ENCODE measurements around the gene BNIP3.
"Not testable (repeated sequence)": the region's sequence is repeated elsewhere in the genome, so short reads cannot be mapped to it uniquely, and the experiment has no call there.

Gene BNIP3

GRCh38 chr10:131959841-131960240 is 21.9 kb downstream of the BNIP3 start:
- Histone ChIP-seq H3K79me2 (ENCODE audit: low read length) (no peaks in the 10 kb centered on the region), H3K27ac (ENCODE audit: low read length) (no peak overlapping the region), H3K27me3 (ENCODE audit: low read depth, low read length) (no peaks in the 10 kb centered on the region), H3K9me3 (ENCODE audit: insufficient read depth, low read length) (no peaks in the 10 kb centered on the region), H3K4me1 (ENCODE audit: low read length) (no peaks in the 10 kb centered on the region), H3K4me2 (ENCODE audit: low read length) (no peak overlapping the region), H3K36me3 (replicated peaks; ENCODE audit: low read depth, low read length) (peaks cover 21% of the 10 kb centered on the region), H3K4me3 (ENCODE audit: low read length) (no peak overlapping the region), H3K9ac (ENCODE audit: low read length) (no peak overlapping the region), H4K20me1 (ENCODE audit: insufficient read depth, low read length) (no peaks in the 10 kb centered on the region), H2AFZ (ENCODE audit: low read depth, low read length) (no peak overlapping the region)
- TF ChIP-seq EZH2phosphoT487 (IDR thresholded peaks at IDR 0.05; ENCODE audit: low read depth) = no peak
- TF ChIP-seq, protein P1, sequence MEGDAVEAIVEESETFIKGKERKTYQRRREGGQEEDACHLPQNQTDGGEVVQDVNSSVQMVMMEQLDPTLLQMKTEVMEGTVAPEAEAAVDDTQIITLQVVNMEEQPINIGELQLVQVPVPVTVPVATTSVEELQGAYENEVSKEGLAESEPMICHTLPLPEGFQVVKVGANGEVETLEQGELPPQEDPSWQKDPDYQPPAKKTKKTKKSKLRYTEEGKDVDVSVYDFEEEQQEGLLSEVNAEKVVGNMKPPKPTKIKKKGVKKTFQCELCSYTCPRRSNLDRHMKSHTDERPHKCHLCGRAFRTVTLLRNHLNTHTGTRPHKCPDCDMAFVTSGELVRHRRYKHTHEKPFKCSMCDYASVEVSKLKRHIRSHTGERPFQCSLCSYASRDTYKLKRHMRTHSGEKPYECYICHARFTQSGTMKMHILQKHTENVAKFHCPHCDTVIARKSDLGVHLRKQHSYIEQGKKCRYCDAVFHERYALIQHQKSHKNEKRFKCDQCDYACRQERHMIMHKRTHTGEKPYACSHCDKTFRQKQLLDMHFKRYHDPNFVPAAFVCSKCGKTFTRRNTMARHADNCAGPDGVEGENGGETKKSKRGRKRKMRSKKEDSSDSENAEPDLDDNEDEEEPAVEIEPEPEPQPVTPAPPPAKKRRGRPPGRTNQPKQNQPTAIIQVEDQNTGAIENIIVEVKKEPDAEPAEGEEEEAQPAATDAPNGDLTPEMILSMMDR (IDR thresholded peaks at IDR 0.05; ENCODE audit: low read depth, low read length) = no peak

- Histone ChIP-seq H3K9me3 (ENCODE audit: insufficient read depth, low read length) (no peaks in the 10 kb centered on the region), H3K27ac (ENCODE audit: low read length) (no peak overlapping the region), H3K9ac (ENCODE audit: low read length) (no peak overlapping the region), H4K20me1 (ENCODE audit: insufficient read depth, low read length) (no peaks in the 10 kb centered on the region), H3K4me3 (ENCODE audit: low read length) (no peak overlapping the region), H2AFZ (ENCODE audit: low read depth, low read length) (no peak overlapping the region), H3K79me2 (ENCODE audit: low read length) (no peaks in the 10 kb centered on the region), H3K4me2 (ENCODE audit: low read length) (no peak overlapping the region), H3K4me1 (ENCODE audit: low read length) (no peaks in the 10 kb centered on the region), H3K27me3 (ENCODE audit: low read depth, low read length) (no peaks in the 10 kb centered on the region), H3K36me3 (replicated peaks; ENCODE audit: low read depth, low read length) (peaks cover 25% of the 10 kb centered on the region)
- TF ChIP-seq, protein P1 (IDR thresholded peaks at IDR 0.05; ENCODE audit: low read depth, low read length) = no peak
- no peak for TF ChIP-seq EZH2phosphoT487 (IDR thresholded peaks at IDR 0.05; ENCODE audit: low read depth)
Measured at GRCh38 chr10:131955591-131956340, 26.0 kb downstream of the BNIP3 start.

DNA sequence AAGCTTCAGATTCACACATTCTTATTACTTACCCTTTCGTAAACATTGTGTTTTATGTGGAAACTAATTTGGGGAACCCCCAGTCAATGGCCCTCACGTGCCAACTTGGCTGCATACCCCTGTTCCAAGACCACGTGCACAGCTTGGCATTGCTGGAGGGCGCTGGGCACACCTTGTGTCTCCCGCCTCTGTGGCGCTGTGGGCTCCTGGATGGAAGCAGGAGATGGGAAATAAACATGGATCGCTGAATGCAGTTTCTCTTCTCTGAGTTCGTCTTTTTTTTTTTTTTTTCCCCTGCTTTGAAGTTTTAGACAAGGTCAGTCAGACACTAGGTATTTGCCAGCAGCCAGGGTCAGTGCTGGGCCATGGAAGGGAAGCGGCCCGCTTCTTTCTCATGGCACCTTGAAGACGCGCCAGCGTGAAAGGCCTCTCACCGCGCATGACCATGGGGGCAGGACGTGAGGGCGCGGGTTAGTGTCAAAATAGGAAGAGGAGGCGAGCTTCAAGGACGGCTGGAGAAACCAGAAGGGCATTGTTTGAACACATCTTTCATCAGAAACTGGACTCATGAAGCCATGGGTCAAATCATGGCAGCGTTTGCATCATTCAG is 27.3 kb downstream of the BNIP3 start:
- Histone ChIP-seq H3K9me3 (ENCODE audit: insufficient read depth, low read length) (no peaks in the 10 kb centered on the region), H3K27me3 (ENCODE audit: low read depth, low read length) (no peaks in the 10 kb centered on the region), H3K36me3 (replicated peaks; ENCODE audit: low read depth, low read length) (peaks cover 25% of the 10 kb centered on the region), H3K79me2 (ENCODE audit: low read length) (no peaks in the 10 kb centered on the region), H3K4me1 (ENCODE audit: low read length) (no peaks in the 10 kb centered on the region), H3K4me3 (ENCODE audit: low read length) (no peak overlapping the region), H3K9ac (ENCODE audit: low read length) (no peak overlapping the region), H2AFZ (ENCODE audit: low read depth, low read length) (no peak overlapping the region), H4K20me1 (ENCODE audit: insufficient read depth, low read length) (no peaks in the 10 kb centered on the region), H3K27ac (ENCODE audit: low read length) (no peak overlapping the region), H3K4me2 (ENCODE audit: low read length) (no peak overlapping the region)
- TF ChIP-seq, protein P1 (IDR thresholded peaks at IDR 0.05; ENCODE audit: low read depth, low read length) = no peak
- no peak for TF ChIP-seq EZH2phosphoT487 (IDR thresholded peaks at IDR 0.05; ENCODE audit: low read depth)

- not testable (repeated sequence) for H3K27me3 ChIP-seq (ENCODE audit: low read depth, low read length); H4K20me1 ChIP-seq (ENCODE audit: insufficient read depth, low read length); H3K4me2 ChIP-seq (ENCODE audit: low read length); H3K9me3 ChIP-seq (ENCODE audit: insufficient read depth, low read length); H3K79me2 ChIP-seq (ENCODE audit: low read length); H3K27ac ChIP-seq (ENCODE audit: low read length); H3K4me3 ChIP-seq (ENCODE audit: low read length); H2AFZ ChIP-seq (ENCODE audit: low read depth, low read length); H3K4me1 ChIP-seq (ENCODE audit: low read length); H3K9ac ChIP-seq (ENCODE audit: low read length)
- H3K36me3 ChIP-seq (replicated peaks; ENCODE audit: low read depth, low read length) = peaks cover 25% of the 10 kb centered on the region
Measured at GRCh38 chr10:131949908-131950307, 31.8 kb downstream of the BNIP3 start.

Data from OCI-LY3 (cell line).